ENCODE measurements around the gene MITF. TPM values are rescaled to one million over a fixed set of nuclear protein-coding genes. Genes with fewer than 3 reads are reported as not detected.

MITF gene
- total RNA-seq, 6 experiments from 2014 or later: 1.9 to 4.1 (median 3.8) TPM

- no peak for ATAC-seq
- no peak for DNase-seq
- no peak for TF ChIP-seq POLR2A (IDR thresholded peaks at IDR 0.05)
- TF ChIP-seq, protein P1, sequence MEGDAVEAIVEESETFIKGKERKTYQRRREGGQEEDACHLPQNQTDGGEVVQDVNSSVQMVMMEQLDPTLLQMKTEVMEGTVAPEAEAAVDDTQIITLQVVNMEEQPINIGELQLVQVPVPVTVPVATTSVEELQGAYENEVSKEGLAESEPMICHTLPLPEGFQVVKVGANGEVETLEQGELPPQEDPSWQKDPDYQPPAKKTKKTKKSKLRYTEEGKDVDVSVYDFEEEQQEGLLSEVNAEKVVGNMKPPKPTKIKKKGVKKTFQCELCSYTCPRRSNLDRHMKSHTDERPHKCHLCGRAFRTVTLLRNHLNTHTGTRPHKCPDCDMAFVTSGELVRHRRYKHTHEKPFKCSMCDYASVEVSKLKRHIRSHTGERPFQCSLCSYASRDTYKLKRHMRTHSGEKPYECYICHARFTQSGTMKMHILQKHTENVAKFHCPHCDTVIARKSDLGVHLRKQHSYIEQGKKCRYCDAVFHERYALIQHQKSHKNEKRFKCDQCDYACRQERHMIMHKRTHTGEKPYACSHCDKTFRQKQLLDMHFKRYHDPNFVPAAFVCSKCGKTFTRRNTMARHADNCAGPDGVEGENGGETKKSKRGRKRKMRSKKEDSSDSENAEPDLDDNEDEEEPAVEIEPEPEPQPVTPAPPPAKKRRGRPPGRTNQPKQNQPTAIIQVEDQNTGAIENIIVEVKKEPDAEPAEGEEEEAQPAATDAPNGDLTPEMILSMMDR (IDR thresholded peaks at IDR 0.05): no peak
- no peak overlapping the region for H3K27ac ChIP-seq
- no peak overlapping the region for H3K4me3 ChIP-seq
- no peaks in the 10 kb centered on the region for H3K36me3 ChIP-seq
- no peaks in the 10 kb centered on the region for H3K9me3 ChIP-seq
- 80% methylated on average over 1 of the region's 1 CpG for WGBS (ENCODE audit: insufficient coverage, low coverage, low lambda C conversion rate, missing lambda C conversion rate)
- H3K27me3 ChIP-seq: no peaks in the 10 kb centered on the region
- no peaks in the 10 kb centered on the region for H3K4me1 ChIP-seq
- intact Hi-C loops (cut with DNase I): no loop called here
Observed at GRCh38 chr3:69700949-69701348, 38.3 kb upstream of the MITF start.

DNA sequence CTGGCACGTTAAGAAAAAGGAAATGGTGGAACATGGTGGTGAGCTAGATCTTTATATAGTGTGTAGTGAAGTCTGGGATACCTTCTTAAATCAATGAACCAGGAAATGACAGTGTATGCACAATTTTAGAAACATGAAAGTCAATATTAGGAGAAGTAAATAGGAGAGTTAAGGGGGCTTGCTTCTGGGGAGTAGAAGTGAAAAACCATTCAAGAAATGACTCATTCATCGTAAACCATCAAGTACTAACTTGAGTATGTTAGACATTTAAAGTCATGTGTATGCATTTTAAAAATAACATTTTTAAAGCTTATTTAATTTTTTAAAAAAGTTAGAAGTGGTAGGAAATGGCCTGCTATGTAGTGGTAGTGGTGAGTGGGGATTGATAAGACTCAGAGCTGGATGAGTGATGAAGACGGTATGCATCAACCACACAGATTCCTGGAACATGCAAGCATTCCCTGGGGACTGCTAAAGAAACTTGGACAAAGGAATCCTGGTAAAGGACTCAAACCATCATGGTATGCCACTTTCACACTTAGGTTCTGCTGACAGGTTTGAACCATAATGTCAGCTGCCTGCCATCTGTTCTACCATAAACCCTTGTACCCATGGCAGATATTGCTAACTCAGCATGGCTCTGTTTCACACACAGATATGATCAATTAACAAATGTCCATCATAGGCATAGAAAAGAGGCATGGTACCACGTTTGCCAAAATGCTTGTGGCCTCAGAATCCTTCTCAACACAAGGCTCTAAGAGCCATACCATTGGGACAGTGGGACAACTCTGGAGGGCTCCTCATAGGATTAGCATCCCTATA lies 28.9 kb upstream of the MITF start:
- intact Hi-C loops (cut with DNase I): no loop called here
- Histone ChIP-seq H3K9me3 (no peaks in the 10 kb centered on the region), H3K27me3 (no peaks in the 10 kb centered on the region), H3K27ac (no peak overlapping the region), H3K4me3 (no peak overlapping the region), H3K36me3 (no peaks in the 10 kb centered on the region), H3K4me1 (no peaks in the 10 kb centered on the region)
- 54% methylated on average over 4 of the region's 4 CpGs for WGBS (ENCODE audit: insufficient coverage, low coverage, low lambda C conversion rate, missing lambda C conversion rate)
- ATAC-seq (no peak), DNase-seq (no peak)
- no peak for TF ChIP-seq POLR2A (IDR thresholded peaks at IDR 0.05)
- TF ChIP-seq, protein P1 (IDR thresholded peaks at IDR 0.05): no peak

DNA sequence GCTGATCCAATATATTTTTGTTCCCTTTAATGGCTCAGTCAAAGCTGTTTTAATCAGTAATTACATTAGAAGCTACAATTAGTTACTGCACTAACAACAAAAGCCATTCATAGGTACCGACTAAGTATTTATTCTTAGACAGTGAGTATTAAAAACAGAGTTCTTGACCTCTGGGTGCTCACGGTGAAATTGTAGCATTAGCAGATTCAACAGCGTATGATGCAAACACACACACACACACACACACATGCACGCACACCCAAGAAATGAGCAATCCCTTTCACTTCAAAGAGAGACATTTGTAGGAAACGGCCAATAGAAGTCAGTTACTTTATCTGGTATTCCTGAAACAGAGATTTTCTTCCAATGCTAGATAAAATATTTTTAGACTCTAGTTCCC lies 27.0 kb upstream of the MITF start:
- intact Hi-C loops (cut with DNase I): no loop called here
- no peak overlapping the region for H3K4me3 ChIP-seq
- 63% methylated on average over 5 of the region's 5 CpGs for WGBS (ENCODE audit: insufficient coverage, low coverage, low lambda C conversion rate, missing lambda C conversion rate)
- no peak for DNase-seq
- TF ChIP-seq, protein P1 (IDR thresholded peaks at IDR 0.05): no peak
- TF ChIP-seq POLR2A (IDR thresholded peaks at IDR 0.05): no peak
- H3K27me3 ChIP-seq: no peaks in the 10 kb centered on the region
- no peak overlapping the region for H3K27ac ChIP-seq
- ATAC-seq: no peak
- H3K36me3 ChIP-seq: no peaks in the 10 kb centered on the region
- no peaks in the 10 kb centered on the region for H3K9me3 ChIP-seq
- no peaks in the 10 kb centered on the region for H3K4me1 ChIP-seq

- WGBS (ENCODE audit: insufficient coverage, low coverage, low lambda C conversion rate, missing lambda C conversion rate): 48% methylated on average over 4 of the region's 4 CpGs
- ATAC-seq: no peak
- intact Hi-C loops (cut with DNase I): no loop called here
Observed at GRCh38 chr3:69712933-69713332, 26.3 kb upstream of the MITF start.

More at GRCh38 chr3:69712933-69713332, 26.3 kb upstream of the MITF start:
- no peak for TF ChIP-seq POLR2A (IDR thresholded peaks at IDR 0.05)
- TF ChIP-seq, protein P1 (IDR thresholded peaks at IDR 0.05): no peak
- Histone ChIP-seq H3K4me3 (no peak overlapping the region), H3K27ac (no peak overlapping the region), H3K27me3 (no peaks in the 10 kb centered on the region), H3K9me3 (no peaks in the 10 kb centered on the region), H3K36me3 (no peaks in the 10 kb centered on the region), H3K4me1 (no peaks in the 10 kb centered on the region)
- no peak for DNase-seq

Measured in right lobe of liver (tissue), 6 donors.